ENCODE data around the gene ABL1.

The ABL1 gene

DNA sequence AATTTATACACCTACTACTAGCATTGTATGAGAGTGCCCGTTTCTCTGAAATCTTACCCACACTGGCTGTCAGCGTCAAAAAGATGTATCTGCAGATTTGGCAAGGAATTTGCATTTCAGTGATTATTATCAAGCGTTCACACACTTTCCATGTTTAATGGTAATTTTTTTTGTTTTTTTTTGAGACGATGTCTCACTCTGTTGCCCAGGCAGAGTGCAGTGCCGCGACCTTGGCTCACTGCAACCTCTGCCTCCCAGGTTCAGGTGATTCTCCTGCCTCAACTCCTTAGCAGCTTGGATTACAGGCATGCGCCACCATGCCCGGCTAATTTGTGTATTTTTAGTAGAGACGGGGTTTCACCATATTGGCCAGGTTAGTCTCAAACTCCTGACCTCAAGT, 14.3 kb downstream of the ABL1 start:
- no peak for DNase-seq

DNA sequence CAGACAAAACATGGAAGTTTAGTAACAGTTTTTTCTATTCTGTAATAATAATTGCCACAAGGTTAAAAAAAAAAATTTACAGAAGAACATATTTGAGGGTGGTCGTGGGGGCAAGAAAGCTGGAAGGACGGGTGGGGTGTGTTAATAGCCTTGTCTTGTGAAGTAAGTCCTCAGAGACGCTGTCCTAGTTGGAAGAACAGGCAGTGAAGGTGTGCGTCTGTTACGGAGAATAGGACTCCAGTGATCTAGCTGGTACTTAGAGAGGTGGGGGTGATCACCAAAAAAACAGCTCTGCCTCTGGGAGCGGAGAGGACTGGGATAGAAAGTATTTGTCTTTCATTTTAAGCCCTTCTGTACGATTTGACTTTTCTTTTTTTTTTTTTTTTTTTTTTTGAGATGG, 17.7 kb downstream of the ABL1 start:
- DNase-seq = no peak

DNA sequence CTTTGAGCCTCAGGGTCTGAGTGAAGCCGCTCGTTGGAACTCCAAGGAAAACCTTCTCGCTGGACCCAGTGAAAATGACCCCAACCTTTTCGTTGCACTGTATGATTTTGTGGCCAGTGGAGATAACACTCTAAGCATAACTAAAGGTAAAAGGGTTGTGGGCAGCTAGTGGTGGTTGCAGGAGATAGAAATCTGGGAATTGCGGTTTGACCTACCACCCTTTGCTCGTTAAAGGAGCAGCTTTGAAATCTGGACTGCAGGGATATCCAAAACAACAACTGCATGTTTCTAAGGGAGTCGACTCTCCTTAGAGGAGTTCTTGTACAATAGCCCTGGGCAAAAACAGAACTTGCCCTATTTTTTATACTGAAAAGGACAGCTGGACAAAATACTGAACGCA, 19.0 kb downstream of the ABL1 start:
- no peak for DNase-seq

DNA sequence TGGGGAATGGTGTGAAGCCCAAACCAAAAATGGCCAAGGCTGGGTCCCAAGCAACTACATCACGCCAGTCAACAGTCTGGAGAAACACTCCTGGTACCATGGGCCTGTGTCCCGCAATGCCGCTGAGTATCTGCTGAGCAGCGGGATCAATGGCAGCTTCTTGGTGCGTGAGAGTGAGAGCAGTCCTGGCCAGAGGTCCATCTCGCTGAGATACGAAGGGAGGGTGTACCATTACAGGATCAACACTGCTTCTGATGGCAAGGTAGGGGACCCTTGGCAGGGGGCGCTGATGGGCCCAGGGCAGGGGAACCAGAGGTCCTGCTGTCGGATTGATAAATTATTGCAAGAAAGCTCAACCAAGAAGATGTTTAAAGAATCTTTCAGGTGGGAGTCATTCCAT, 19.8 kb downstream of the ABL1 start:
- no peak for DNase-seq

DNA sequence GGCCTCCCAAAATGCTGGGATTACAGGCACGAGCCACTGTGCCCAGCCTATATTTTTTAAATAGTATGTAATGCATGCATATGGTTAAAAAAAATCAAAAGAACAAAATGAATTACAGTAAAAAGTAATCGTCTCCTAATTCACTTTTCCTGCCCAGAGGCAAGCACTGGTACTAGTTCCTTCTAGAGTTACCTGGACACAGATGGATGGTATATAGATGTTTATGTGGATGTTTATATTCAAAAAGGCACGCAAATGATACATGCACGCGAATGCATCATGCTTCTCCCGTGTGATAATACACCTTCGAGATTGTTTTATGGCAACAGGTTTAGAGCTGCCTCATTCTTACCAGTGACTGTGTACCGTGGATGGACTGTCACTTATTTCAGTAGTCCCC, 21.4 kb downstream of the ABL1 start:
- no peak for DNase-seq

DNA sequence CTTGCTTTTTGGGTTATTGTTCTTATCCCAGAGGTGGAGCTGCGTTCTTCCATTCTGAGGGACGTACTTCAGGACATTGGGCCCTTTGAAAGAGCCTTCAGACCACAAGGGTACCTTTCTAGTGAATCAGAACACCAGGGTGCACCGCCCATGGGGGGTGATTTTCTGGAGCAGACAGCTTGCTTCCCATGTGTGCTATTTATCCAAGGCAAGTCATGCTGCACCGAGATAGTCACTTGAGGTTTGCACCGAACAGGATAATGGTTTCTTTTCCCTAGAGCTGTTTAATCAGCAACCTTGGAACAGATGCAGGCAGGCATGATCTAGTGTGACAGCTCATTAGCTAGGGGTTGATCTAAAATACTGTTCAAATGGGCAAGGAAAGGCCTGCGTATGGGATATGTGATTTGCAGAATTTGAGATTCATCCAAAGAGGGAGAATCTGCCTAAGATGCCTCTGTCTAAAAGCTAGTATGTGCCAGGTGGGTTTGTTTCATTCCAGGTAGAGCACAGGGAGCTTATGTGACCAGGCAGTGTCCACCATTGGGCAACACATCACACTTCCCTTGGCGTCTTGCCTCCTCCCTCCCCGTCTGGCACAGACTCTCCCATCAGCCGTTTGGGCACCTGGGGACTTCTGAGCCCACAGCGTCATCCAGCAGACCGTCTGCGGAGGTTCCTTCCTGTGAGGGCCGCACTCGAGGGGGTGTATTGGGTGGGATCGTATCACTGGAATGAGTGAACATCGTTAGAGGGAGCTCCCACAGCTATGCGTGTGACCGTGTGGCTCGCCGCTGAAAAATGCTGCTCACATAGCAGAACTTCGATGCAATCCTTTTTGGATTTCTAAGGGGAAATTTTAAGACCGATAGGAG, 23.0 kb downstream of the ABL1 start:
- DNase-seq = peak; percentile 94

DNA sequence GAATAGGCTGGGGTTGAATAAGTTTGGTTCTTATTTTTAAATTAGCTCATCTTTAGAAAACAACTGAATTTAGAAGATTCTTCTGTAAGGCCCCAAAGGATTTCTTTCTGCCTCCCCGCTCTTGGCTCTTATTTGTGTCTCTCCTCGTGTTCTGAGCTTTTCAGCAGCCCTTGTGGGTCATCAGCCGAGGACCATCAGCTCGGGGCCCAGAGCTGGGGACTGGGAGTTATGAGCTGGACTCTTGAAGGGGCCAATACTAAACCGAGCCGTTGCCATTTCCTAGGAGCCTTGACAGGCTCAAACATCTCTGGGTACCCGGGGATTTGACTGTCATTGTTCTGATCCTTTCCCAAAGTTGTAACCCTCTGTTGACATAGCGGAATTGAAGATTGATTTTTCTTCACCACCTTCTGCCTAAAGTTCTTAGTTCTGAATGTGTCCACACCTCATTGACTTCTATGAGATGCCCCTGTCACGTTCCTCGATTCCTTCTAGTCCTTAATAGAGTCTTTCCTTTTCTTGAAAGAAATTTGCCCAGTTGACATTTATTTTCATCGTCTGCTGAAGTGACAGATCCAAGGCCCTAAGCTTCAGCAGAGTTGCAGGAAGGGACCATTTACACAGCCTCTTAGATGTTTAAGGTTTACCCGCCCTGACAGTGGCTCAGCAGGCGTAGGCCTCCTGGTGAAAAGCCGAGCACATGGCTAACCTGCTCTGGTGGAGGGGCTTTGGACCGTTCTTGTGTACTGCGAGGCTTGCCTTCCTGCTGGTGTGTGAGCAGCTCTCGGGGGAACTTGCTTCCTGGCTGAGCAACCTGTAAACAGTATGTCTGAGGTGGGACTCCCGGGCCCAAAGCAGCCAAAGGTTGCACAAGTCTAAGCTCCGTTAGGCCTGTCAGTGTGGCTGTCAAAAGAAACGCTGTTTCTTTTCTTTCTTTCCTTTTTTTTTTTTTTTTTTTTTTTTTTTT, 24.0 kb downstream of the ABL1 start:
- DNase-seq = no peak

DNA sequence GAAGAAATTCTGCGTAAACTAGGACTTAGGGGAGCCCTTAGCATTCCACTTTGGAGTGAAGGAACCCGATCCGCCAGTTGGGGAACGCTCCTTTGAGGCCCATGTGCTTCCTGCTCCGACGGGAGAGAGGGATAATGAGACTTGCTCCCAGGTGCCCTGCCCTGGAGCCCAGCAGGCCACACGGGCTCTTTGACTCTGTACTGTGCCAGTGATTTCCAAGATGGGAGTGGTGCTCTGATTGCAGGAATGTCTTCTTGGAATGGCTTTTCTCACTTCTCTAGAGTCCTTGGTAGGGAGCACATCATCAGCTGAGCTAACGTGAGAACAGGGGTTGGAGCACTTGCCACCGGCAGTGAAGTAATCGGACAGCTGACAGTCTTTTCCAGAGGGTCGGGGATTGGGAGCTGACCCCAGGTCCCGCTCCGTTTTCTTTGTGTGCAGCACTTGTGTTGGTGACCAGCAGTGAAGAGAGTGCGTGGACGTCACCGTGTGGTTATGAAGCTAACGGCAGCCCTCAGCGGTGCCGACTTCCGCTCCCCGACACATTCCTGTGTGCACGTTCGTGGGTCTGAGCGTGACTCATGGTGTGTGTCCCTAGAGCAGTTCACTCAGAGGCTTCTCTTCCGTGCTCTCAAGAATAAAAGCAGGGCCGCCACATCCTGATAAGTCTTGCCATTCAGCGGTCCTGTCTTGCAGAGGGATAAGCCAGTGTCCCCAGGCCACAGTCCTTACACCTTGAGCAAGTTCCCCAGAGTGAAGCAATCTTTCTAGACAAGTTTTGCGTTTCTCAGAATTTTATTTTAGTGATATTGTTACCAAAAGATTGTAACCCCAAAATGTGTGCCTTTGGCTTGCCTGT, 25.6 kb downstream of the ABL1 start:
- DNase-seq = peak; percentile 97

DNA sequence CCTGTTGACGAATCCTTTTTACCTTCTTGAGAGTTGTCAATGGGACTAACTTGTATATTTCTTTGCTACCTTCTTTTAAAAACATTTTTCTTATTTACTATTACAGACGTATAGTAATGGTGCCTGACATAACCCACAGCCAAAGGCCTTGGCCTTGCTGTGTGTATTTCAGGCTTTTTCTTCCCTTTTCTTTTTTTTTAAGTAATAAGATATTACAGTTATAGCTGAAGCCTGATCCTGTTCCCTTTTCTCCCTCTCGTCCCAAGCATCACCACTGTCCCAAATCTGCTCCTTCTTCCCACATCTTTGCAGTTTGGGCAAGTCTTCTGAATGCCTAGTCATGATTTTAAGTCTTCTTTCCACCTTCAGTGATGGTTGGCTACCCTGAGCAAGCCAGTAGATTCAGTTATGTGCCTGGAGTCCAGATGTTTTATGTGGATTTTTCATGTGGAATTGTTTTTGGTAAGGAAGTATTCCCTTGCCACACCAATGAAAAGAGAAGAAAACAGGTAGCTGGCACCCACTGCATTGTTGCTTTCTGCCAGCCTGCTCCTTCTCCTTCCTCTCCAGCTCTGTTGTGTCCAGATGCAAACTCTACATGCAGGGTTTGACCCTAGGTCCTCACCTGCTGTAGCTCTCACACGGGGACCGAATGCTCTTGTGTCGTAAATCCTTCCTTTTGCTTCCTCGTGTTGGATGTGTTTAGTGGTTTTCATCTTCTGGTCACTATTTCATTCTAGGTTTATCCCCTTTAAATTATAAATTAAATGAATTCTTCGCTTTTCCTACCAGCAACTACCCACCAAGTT, 26.5 kb downstream of the ABL1 start:
- no peak for DNase-seq

DNA sequence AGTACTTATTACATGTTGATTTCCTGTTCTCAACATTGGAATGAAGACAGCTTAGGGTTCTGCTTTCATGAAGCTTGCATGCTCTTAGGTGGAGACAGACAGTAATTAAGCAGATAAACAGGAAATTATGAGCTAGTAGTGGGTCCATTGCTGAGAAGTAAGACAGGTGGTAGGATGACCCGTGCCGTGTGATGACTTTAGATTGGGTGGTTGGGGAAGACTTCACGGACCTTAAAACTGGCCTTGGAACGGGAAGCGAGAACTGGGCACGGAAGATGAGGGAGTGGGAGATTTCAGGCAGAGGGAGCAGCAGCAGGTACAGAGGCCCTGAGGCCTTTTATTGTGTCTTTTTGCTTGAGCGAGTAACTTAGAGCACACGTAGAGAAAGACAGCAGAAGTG, 27.2 kb downstream of the ABL1 start:
- no peak for DNase-seq

DNA sequence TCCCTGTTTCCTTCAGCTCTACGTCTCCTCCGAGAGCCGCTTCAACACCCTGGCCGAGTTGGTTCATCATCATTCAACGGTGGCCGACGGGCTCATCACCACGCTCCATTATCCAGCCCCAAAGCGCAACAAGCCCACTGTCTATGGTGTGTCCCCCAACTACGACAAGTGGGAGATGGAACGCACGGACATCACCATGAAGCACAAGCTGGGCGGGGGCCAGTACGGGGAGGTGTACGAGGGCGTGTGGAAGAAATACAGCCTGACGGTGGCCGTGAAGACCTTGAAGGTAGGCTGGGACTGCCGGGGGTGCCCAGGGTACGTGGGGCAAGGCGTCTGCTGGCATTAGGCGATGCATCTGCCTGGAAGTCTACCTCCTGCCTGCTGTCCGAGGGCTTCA, 27.7 kb downstream of the ABL1 start:
- no peak for DNase-seq

DNA sequence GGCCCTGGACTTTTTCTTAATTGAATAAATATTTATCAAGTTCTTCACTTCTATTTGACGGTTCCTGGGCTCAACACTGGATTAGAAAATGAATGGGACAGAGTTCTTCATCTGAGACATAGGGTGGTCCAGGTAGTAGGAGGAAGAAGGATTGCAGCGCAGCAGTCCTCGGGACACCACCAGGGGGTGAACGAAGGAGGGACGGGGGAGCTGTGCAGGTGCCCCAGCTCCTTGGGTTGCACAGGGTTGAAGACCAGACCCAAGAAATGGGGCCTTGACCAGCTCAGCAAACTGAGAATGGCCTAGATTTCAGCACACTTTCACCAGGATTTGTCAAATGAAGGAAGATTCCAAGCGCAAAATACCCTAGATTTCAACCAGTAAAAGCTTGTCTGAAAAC, 29.5 kb downstream of the ABL1 start:
- no peak for DNase-seq

DNA sequence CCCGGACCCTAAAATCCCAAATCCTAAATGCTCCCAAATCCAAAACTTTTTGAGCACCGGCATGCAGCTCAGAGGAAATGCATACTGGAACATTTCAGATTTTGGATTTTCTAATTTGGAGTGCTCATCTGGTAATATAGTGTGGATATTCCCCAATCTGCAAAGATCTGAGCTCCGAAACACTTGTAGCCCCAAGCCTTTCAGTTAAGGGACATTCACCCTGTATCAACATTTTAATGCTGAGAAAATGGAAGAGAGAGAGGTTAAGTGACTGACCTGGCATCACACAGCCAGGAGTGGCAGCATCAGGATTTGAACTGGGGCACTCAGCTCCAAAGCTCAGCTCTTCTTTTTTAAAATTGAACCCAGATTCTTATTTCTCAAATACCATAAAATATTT, 30.9 kb downstream of the ABL1 start:
- no peak for DNase-seq

DNA sequence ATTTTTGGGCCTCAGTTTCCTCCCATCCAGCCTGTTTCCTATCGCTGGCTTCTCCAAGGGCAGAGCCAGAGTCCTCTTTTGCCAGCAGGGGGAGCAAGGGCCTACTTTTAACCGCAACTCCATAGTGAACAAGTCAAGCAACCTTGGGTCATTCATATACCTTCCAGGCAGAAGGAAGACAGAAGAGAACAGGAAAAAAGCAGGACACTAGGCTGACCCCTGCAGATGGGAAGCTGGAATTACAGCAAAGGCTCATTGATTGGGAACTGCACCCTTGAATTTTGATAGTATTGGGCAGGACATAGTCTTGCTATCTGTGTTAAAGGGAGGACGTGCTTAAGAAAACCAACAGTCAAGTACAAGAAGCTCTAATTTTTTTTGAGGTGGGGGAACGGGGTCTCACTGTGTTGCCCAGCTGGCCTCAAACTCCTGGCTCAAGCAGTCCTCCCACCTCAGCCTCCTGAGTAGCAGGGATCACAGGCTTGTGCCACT, 31.5 kb downstream of the ABL1 start:
- DNase-seq = peak; percentile 91

DNA sequence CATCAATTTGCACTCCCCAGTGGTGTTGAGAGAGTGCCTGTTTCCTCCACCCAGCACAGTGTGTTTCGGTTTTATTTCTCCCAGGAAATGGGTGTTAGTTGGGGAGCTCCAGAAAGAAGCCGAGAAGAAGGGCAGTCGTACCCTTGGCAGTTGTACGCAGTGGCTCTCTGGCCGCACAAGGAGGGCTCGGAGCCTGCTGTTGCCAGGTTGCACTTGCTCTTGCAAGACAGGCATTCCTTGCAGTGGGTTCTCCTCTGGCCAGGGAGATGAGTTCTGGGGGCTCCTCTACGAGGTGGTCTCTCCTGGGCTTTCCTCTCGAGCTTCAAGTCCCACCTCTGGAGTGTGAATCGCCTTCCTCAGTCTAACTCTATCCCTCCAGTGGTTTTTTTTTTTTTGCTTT, 32.5 kb downstream of the ABL1 start:
- no peak for DNase-seq

DNA sequence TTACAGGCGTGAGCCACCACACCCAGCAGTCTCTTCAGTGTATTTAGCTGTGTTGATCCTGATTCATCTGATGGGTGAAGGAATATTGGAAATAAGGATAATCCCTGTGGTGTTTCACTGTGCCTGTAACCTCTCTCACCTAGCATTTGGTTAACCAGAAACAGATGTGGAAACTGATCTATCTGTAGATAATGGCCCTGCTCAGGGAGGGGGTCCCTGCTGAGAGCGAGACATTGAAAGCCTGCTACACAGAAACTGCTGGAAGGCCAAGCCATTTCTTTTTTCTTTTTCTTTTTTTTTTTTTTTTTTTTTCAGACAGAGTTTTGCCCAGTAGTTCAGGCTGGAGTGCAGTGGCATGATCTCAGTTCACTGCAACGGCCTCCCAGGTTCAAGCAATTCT, 33.2 kb downstream of the ABL1 start:
- DNase-seq = no peak

DNA sequence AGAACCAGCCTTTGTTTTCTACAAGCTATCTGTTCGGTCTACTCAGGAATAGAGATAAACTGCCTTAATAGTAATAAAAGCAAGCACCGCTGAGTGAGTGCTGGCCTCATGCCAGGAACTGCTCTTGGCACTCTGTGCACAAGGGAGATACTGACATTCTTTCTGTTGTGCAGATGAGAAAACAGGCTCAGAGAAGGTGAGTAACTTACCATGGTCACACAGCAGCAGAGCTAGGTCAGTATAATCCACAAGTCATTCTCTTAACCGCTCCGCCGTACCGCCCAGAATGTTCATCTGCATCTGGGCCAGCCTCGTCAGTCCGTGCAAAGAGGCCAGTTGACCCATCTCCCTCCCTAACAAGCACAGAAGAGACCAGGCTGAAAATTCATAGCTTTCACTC, 34.2 kb downstream of the ABL1 start:
- DNase-seq = peak; percentile 36

DNA sequence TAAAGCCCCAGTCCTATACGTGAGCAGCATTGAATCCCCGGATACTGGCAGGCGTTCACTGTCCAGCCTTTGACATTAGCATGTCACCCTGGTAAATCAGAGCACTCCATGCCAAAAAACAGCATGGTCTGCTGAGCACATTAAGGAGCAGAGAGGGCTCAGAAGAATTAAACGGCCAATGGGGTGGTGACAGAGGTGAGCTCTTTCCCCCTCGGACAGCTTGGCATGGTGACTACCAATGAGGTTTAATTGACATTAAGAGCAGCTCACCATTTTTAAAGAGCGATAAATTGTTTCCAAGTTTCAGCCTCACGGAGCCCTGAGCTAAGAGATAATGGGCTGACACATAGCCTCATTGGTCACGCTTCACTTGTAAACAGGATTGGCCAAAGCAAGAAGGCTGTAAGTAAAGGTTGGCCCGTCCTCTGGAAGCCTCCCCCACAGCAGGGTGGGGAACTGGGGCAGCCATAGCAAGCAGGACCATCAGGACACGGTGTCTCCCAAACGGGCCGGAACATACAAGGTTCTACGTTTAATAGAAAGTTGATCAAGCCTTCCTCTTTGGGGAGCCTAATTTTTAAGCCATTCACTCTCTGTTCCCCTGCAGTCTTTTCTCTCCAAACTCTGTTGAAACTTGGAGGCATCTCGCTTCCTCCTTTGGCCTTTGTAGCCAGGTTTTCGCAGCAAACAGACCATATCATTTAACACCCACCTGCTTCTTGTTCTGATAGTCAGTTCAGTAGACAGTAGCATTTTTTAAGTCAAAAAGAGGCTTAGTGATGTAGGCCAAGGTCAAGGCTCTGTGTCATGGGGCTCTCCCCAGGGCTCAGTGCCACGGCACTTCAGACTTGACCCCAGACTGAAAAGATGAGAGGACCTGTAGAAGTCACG, 35.7 kb downstream of the ABL1 start:
- no peak for DNase-seq

DNA sequence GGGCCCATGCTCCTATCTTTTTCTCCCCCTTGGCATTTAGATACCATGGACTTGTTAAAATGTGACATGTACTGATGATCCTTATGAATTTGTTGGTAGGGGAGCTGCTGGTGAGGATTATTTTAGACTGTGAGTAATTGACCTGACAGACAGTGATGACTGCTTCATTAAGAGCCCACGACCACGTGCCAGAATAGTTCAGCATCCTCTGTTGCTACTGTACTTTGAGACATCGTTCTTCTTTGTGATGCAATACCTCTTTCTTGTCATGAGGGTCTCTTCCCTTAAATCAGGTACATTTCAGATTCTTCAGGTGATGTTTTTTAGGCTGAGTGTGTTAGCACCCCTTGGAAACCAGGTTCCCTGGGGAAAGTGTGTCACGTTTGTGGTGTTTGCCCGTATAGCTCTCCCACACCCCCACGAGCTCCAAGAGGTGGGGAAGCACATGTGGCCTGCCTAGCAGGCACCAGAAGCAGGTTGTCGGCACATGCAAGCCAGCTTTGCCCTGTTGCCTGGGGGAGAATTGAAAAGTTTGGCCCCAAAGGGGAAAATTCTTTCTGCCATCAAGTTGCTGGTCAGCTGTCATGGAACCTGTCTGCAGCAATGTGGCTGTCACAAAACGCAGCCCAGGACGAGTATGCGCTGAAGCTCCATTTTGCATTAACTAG, 36.5 kb downstream of the ABL1 start:
- DNase-seq = no peak

DNA sequence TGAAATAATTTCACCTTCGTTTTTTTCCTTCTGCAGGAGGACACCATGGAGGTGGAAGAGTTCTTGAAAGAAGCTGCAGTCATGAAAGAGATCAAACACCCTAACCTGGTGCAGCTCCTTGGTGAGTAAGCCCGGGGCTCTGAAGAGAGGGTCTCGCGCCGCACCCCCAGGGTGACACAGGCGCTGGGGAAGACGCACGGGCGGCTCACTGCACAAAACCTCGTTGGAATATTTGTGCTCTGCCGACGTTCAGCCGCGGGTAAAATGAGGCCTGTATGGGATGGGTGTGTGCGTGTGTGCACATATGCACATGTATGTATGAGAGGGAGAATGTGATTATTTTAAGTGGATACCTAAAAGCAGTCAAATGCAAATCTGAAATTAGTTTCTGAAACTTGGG, 37.0 kb downstream of the ABL1 start:
- no peak for DNase-seq
